SU-DHL-6 (cell line): Measurements from ENCODE around the gene GRM1.

ENCODE experiments used
- H2AFZ ChIP-seq: fragments of 200-600 bp; sonication (generic); 2 replicates; pipeline ENCODE4 v1.6.1; 2014; ENCODE audit warnings: low read depth, mild to moderate bottlenecking, moderate library complexity, mixed read lengths, antibody characterized with exemption, low read length; ENCODE audit not compliant: severe bottlenecking
- H3F3A ChIP-seq: fragments of 200-600 bp; shearing (Covaris generic); 2 replicates; pipeline ENCODE4 v1.6.0; 2016; ENCODE audit warnings: antibody characterized with exemption, mild to moderate bottlenecking; ENCODE audit not compliant: insufficient read depth
- H3K27ac ChIP-seq: fragments of 200-600 bp; sonication (generic); 2 replicates; pipeline ENCODE4 v1.5.1; 2016; ENCODE audit warnings: low read depth, mild to moderate bottlenecking, low read length, moderate library complexity, mixed read lengths
- H3K27me3 ChIP-seq: fragments of 200-600 bp; sonication (generic), shearing (Covaris generic); 2 replicates; pipeline ENCODE4 v1.6.0; 2014; ENCODE audit warnings: mild to moderate bottlenecking, low read length
- H3K36me3 ChIP-seq: fragments of 200-600 bp; sonication (generic); 2 replicates; pipeline ENCODE4 v1.6.1; 2014; ENCODE audit warnings: mild to moderate bottlenecking, low read length, mixed read lengths
- H3K4me2 ChIP-seq: fragments of 300-600, 200-600 bp; shearing (Covaris generic), sonication (generic); 2 replicates; pipeline ENCODE4 v1.6.0; 2014; ENCODE audit warnings: low read length, low read depth, mild to moderate bottlenecking; ENCODE audit not compliant: poor library complexity, severe bottlenecking
- H3K4me3 ChIP-seq: fragments of 200-600 bp; sonication (generic); 2 replicates; pipeline ENCODE4 v1.5.1; 2014; ENCODE audit warnings: antibody characterized with exemption, low read length, mild to moderate bottlenecking, mixed read lengths; ENCODE audit not compliant: insufficient read depth, poor library complexity, severe bottlenecking
- H3K79me2 ChIP-seq: fragments of 200-600 bp; sonication (generic); 2 replicates; pipeline ENCODE4 v1.6.1; 2014; ENCODE audit warnings: mild to moderate bottlenecking, low read length, moderate library complexity; ENCODE audit not compliant: insufficient read depth
- H3K9ac ChIP-seq: fragments of 200-600 bp; sonication (generic); 2 replicates; pipeline ENCODE4 v1.7.0; 2014; ENCODE audit warnings: mild to moderate bottlenecking, low read length
- H3K9me2 ChIP-seq: fragments of 200-600 bp; sonication (generic); replicated peaks from 2 replicates; pipeline ENCODE4 v1.6.1; 2014; ENCODE audit warnings: low read length; ENCODE audit not compliant: insufficient read depth
- H3K9me3 ChIP-seq: fragments of 200-600 bp; sonication (generic); 2 replicates; pipeline ENCODE4 v1.6.1; 2014; ENCODE audit warnings: low read length, mixed read lengths; ENCODE audit not compliant: insufficient read depth
- H4K20me1 ChIP-seq: fragments of 200-600 bp; sonication (generic); 2 replicates; pipeline ENCODE4 v1.6.1; 2014; ENCODE audit warnings: low read depth, mild to moderate bottlenecking, antibody characterized with exemption, low read length, moderate library complexity, mixed read lengths
- CTCF ChIP-seq: fragments of 200-600 bp; sonication (generic); IDR thresholded peaks from one replicate; pipeline ENCODE4 v1.5.1; 2017; ENCODE audit warnings: antibody characterized with exemption, mild to moderate bottlenecking, low read length, moderate library complexity; ENCODE audit not compliant: insufficient read depth, poor library complexity, severe bottlenecking
- EZH2phosphoT487 ChIP-seq: fragments of 200-600 bp; sonication (generic), shearing (Covaris generic); conservative IDR thresholded peaks from 2 replicates; pipeline ENCODE4 v1.6.1; 2018; ENCODE audit warnings: mild to moderate bottlenecking, antibody characterized with exemption, low read length, moderate library complexity, mixed read lengths

GRM1 gene

GRCh38 chr6:146017672-146018071, 11.2 kb upstream of the GRM1 start:
- Histone ChIP-seq H3K9me2 (no peaks in the 10 kb centered on the region), H3K27ac (no peak overlapping the region), H3K27me3 (no peaks in the 10 kb centered on the region), H3K36me3 (no peaks in the 10 kb centered on the region), H3F3A (no peaks in the 10 kb centered on the region), H3K79me2 (no peaks in the 10 kb centered on the region), H4K20me1 (no peaks in the 10 kb centered on the region), H2AFZ (no peak overlapping the region), H3K4me2 (no peak overlapping the region), H3K9ac (no peak overlapping the region), H3K9me3 (no peaks in the 10 kb centered on the region), H3K4me3 (no peak overlapping the region)
- no peak for TF ChIP-seq EZH2phosphoT487
- TF ChIP-seq CTCF: no peak

- Histone ChIP-seq H3K27me3 (no peaks in the 10 kb centered on the region), H3K4me2 (no peak overlapping the region), H2AFZ (no peak overlapping the region), H3F3A (no peaks in the 10 kb centered on the region), H4K20me1 (no peaks in the 10 kb centered on the region), H3K27ac (no peak overlapping the region), H3K4me3 (no peak overlapping the region), H3K9me2 (no peaks in the 10 kb centered on the region), H3K79me2 (no peaks in the 10 kb centered on the region), H3K9me3 (no peaks in the 10 kb centered on the region), H3K36me3 (no peaks in the 10 kb centered on the region), H3K9ac (no peak overlapping the region)
- TF ChIP-seq CTCF: no peak
- no peak for TF ChIP-seq EZH2phosphoT487
Observed at GRCh38 chr6:146026873-146027272, 2.0 kb upstream of the GRM1 start.

GRCh38 chr6:146027586-146028251, 1.1 kb upstream of the GRM1 start:
- Histone ChIP-seq H3K36me3 (no peaks in the 10 kb centered on the region), H3F3A (no peaks in the 10 kb centered on the region), H3K9me3 (no peaks in the 10 kb centered on the region), H2AFZ (no peak overlapping the region), H3K4me3 (no peak overlapping the region), H3K27ac (no peak overlapping the region), H4K20me1 (no peaks in the 10 kb centered on the region), H3K9ac (no peak overlapping the region), H3K27me3 (no peaks in the 10 kb centered on the region), H3K79me2 (no peaks in the 10 kb centered on the region), H3K4me2 (no peak overlapping the region), H3K9me2 (no peaks in the 10 kb centered on the region)
- TF ChIP-seq CTCF (no peak), EZH2phosphoT487 (no peak)
